ENCODE measurements around the gene ABCA7. TPM values are rescaled to one million over a fixed set of nuclear protein-coding genes. Genes with fewer than 3 reads are reported as not detected.

The ABCA7 gene
- total RNA-seq, 1 donor from 2014 or later, result 16.3 TPM

- TF ChIP-seq, protein P1, sequence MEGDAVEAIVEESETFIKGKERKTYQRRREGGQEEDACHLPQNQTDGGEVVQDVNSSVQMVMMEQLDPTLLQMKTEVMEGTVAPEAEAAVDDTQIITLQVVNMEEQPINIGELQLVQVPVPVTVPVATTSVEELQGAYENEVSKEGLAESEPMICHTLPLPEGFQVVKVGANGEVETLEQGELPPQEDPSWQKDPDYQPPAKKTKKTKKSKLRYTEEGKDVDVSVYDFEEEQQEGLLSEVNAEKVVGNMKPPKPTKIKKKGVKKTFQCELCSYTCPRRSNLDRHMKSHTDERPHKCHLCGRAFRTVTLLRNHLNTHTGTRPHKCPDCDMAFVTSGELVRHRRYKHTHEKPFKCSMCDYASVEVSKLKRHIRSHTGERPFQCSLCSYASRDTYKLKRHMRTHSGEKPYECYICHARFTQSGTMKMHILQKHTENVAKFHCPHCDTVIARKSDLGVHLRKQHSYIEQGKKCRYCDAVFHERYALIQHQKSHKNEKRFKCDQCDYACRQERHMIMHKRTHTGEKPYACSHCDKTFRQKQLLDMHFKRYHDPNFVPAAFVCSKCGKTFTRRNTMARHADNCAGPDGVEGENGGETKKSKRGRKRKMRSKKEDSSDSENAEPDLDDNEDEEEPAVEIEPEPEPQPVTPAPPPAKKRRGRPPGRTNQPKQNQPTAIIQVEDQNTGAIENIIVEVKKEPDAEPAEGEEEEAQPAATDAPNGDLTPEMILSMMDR (IDR thresholded peaks at IDR 0.05; ENCODE audit: unreplicated experiment), result no peak
- Mint-ChIP-seq H3K27ac (ENCODE audit: unreplicated experiment) (no peak overlapping the region), H3K36me3 (ENCODE audit: low read depth, unreplicated experiment) (peaks cover 4% of the 10 kb centered on the region), H3K9me3 (ENCODE audit: unreplicated experiment) (no peaks in the 10 kb centered on the region), H3K27me3 (ENCODE audit: unreplicated experiment) (peaks cover 20% of the 10 kb centered on the region), H3K4me3 (ENCODE audit: unreplicated experiment) (no peak overlapping the region), H3K4me1 (ENCODE audit: unreplicated experiment) (no peaks in the 10 kb centered on the region)
- no peak for DNase-seq (ENCODE audit: low spot score)
Measured at GRCh38 chr19:1000591-1001537, 39.0 kb upstream of the ABCA7 start.

- TF ChIP-seq, protein P1 (IDR thresholded peaks at IDR 0.05; ENCODE audit: unreplicated experiment), result peak; percentile 86
- H3K36me3 Mint-ChIP-seq (ENCODE audit: low read depth, unreplicated experiment), result peaks cover 4% of the 10 kb centered on the region
- no peaks in the 10 kb centered on the region for H3K9me3 Mint-ChIP-seq (ENCODE audit: unreplicated experiment)
- no peak overlapping the region for H3K4me3 Mint-ChIP-seq (ENCODE audit: unreplicated experiment)
- DNase-seq (ENCODE audit: low spot score), result peak; percentile 78
- no peak overlapping the region for H3K27ac Mint-ChIP-seq (ENCODE audit: unreplicated experiment)
- H3K4me1 Mint-ChIP-seq (ENCODE audit: unreplicated experiment), result no peaks in the 10 kb centered on the region
- peaks cover 18% of the 10 kb centered on the region for H3K27me3 Mint-ChIP-seq (ENCODE audit: unreplicated experiment)
Measured at GRCh38 chr19:1001538-1002166, 38.3 kb upstream of the ABCA7 start.

GRCh38 chr19:1002600-1002999 lies 37.3 kb upstream of the ABCA7 start:
- H3K4me1 Mint-ChIP-seq (ENCODE audit: unreplicated experiment), result no peaks in the 10 kb centered on the region
- H3K9me3 Mint-ChIP-seq (ENCODE audit: unreplicated experiment), result no peaks in the 10 kb centered on the region
- TF ChIP-seq, protein P1 (IDR thresholded peaks at IDR 0.05; ENCODE audit: unreplicated experiment), result no peak
- peaks cover 15% of the 10 kb centered on the region for H3K27me3 Mint-ChIP-seq (ENCODE audit: unreplicated experiment)
- peaks cover 4% of the 10 kb centered on the region for H3K36me3 Mint-ChIP-seq (ENCODE audit: low read depth, unreplicated experiment)
- peak overlapping the region; percentile 17 for H3K4me3 Mint-ChIP-seq (ENCODE audit: unreplicated experiment)
- no peak for DNase-seq (ENCODE audit: low spot score)
- H3K27ac Mint-ChIP-seq (ENCODE audit: unreplicated experiment), result no peak overlapping the region

- Mint-ChIP-seq H3K27ac (ENCODE audit: unreplicated experiment) (no peak overlapping the region), H3K4me1 (ENCODE audit: unreplicated experiment) (no peaks in the 10 kb centered on the region), H3K27me3 (ENCODE audit: unreplicated experiment) (peaks cover 11% of the 10 kb centered on the region), H3K36me3 (ENCODE audit: low read depth, unreplicated experiment) (peaks cover 4% of the 10 kb centered on the region), H3K4me3 (ENCODE audit: unreplicated experiment) (no peak overlapping the region), H3K9me3 (ENCODE audit: unreplicated experiment) (no peaks in the 10 kb centered on the region)
- TF ChIP-seq, protein P1 (IDR thresholded peaks at IDR 0.05; ENCODE audit: unreplicated experiment), result no peak
- no peak for DNase-seq (ENCODE audit: low spot score)
Measured at GRCh38 chr19:1003283-1003682, 36.6 kb upstream of the ABCA7 start.

All from endothelial cell (in vitro differentiated cells).